HG03439 (cell line): ENCODE measurements around the gene TMEM235.

Experiments used
- ATAC-seq: cut with Tn5 transposase; IDR thresholded peaks from one replicate; pipeline ENCODE4 v1.9.1; 2021; ENCODE audit warnings: mild to moderate bottlenecking, moderate library complexity; ENCODE audit not compliant: unreplicated experiment

Gene TMEM235

DNA sequence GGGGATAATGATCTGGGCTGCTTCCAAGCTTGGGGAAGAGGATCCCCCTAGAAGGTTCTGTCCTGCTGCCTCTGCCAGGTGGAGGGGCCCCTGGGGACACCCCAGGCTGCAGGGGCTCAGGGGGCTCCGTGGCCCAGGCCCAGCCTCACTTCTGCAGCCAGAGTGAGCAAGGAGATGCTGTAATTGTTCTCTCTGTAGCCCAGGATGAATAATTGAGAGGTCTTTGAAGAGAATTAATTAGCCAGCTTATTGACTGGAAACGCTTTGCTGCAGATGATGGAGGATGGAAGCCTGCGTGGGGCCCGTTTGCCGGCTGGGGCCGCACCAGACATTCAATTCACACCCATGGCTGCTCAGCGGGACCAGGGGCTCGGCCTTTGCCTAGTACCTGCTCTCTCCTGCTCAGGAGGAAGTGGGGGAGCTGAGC, 38.5 kb downstream of the TMEM235 start:
- ATAC-seq = no peak

DNA sequence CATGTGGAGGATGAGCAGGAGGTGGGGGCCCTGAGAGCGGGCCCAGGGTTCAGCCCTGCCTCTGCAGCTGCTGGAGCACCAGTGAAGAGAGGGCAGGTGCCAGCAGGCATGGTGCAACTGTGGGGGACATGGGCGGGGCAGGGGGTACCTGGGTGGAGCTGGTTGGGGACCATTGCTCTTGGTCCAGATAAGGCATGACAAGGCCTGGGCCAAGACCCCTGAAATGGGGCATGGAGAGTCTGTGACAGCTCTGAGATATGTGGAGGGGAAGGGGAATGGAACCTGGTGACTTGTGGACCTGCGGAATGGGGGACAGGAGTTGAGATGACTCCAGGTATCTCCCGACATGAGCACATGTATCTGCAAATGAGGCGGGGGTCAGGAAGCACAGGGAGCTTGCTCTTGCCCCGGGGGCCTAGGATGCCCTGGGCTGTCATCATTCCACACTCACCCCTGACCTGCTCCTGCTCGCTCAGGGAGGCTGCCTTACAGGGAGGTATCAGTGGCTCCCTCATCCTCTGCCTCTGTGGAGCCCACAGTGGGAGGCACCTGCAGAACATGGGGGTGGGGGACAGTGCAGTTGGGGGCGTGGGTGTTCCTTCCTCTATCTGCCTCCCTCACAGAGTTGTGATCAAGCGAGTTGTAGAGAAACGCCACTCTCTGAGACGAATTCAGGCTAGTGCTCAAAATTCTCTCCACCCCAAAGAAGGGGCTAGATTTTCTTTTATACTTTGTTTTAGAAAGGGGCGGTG, 40.2 kb downstream of the TMEM235 start:
- ATAC-seq = no peak

DNA sequence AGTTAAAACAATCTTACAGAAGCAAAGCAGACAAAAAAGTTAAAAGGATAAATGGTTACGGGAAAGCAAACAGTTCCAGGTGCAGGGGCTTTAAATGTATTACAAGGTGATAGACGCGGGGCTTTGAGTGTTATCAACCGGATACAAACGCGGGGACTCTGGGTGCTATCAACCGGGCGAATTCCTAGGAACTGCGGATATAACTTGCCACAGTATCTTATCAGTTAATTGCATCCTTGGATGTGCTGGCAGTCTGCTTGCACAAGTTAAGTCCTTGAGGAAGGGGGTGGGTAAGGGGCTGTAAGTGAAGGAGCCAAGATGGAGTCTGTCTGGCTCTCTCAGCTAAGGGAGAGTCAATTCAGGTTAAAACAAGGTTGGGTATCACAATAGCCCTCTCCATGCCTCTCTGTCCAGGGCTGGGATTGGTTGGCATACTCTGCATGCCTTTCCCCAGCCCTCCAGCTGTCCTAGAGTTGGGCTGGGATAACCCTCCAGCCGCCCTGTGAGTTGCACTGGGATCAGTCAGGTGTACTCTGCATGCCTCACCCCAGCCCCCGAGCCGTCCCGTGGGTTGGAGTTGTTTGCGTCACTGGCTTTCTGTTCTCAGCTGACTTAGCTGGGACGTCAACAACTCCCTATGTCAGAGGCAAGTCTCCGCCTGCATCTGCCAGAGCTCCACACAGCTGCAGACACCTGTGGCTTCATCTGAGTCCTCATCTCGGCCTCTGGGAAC, 40.9 kb downstream of the TMEM235 start:
- ATAC-seq = no peak

DNA sequence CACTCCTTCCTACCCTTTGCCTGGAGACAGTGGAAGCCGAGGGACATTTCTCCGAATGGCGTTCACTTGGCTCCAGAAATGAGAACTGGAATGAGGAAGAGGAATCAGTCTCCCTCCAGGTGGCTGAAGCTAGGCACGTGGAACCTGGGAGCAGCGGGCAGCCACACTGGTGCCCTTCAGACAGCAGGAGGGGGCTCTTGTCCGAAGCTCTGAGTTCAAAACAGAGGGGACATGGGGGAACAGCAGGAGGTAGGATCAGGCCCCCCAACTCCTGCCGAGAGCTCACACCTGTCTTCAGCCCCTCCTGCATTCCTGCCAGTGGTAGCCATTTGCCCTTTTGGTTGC, 41.5 kb downstream of the TMEM235 start:
- no peak for ATAC-seq

DNA sequence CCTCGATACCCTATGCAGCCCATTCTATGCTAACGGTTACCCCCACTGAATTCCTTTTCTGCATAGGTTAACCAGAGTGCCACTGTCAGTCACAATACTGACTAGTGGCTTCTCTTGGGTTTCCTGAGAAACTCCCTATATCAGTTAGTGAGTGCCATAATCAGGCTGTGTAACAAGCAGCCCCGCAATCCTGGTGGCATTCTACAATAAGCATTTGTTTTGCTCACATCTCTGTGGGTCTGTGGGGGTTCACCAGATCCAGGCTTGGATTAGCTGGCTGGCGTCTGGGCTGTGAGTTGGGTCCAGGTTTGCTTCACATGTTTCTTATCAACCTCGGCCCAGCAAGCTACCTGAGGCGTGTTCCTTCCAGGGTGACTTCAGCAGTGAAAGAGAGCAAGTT, 42.4 kb downstream of the TMEM235 start:
- no peak for ATAC-seq

DNA sequence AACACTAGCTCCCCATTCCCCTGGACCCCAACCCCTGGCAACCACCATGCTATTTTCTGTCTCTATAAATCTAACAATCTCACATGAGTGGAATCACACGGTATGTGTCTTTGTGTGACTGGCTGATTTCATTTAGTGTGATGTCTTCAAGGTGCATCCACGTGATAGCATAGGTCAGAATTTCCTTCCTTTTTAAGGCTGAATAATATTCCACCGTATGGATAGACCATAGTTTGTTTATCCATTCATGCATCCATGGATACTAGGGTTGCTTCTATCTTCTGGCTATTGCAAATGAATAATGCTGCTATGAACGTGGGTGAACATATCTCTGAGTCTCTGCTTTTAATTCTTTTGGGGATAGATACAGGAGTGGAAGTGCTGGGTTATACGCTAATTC, 43.9 kb downstream of the TMEM235 start:
- no peak for ATAC-seq

DNA sequence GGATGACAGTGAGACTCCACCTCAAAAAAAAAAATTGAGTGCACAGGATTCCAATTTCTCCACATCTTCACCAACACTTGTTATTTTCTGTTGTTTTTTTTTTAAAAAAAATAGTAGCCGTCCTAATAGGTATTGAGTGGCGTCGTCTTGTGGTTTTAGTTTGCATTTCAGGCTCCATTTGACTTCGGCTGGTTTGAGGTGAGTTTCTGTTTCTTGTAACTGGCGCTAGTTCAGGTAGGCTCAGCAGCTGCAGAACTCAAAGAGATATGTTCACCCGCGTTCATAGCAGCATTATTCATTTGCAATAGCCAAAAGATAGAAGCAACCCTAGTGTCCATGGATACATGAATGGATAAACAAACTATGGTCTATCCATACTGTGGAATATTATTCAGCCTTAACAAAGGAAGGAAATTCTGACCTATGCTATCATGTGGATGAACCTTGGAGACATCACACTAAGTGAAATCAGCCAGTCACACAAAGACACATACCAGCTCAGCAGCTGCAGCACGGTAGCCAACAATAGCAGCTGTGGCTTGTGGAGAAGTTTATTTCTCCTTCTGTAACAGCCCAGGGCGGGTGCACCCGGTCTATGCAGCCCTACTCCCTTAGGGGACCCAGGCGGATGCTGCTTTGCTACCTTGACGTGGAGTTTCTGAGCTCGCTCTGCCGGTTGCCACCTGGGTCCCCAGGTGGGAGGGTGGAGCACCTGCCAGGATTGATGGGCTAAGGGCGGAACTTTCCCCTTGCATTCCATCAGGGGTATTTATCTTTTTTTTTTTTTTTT, 44.9 kb downstream of the TMEM235 start:
- ATAC-seq = peak; percentile 52

DNA sequence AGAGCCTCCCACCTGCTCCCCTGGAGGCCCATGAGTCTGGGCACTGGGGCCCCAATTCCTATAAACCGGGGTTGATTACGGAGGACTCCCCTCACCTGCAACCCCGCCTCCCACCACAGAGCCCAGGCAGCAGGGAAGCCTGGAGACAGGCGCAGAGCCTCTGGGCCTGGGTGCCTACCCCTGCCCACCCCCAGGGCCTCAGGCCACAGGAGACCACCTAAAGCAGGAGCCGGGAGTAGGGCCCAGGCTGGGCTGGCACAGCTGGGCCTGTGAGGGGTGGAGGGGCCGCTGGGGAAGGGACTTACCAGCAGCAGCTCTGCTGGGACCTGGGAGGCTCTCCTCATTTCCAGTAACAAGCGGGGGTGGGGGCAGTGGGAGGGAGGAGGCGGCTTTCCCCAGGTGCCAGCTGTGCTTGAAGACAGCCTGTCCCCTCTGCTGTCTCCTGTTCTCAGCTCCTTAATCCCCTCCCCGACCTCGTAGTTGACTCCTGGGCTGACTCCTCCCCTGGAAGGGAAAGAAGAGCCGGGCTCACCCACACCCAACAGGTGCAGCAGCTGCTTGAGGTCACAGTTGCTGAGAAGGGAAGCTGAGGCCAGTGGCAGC, 46.8 kb downstream of the TMEM235 start:
- no peak for ATAC-seq

DNA sequence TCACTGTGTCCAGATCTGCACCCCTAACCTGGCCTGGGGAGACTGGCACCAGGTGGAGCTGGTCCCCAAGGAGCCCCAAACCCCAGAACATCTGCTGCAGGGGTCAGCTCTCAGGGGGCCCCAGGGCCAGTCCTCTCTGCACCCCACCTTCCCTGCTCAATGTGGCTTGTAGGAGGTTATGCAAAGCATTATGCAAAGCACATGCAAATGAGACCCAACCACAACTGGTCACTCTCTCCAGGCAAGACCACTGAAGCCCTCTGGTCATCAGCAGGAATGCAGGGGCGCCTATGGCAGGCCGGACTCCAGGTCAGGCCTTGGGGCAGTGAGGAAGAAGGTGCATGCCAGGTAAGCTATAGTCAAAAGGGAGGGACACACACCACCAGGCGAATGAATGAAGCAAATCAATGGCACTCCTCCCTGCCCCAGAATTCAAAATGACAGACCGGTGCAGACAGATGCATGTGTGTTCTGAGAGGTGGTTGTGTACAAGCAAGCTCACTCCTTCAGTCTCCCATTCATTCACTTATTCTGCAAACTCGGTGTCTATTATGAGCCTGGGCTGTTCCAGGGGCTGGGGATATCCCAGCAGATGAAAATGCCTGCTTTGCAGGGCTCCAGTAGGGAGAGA, 48.0 kb downstream of the TMEM235 start:
- ATAC-seq = no peak

DNA sequence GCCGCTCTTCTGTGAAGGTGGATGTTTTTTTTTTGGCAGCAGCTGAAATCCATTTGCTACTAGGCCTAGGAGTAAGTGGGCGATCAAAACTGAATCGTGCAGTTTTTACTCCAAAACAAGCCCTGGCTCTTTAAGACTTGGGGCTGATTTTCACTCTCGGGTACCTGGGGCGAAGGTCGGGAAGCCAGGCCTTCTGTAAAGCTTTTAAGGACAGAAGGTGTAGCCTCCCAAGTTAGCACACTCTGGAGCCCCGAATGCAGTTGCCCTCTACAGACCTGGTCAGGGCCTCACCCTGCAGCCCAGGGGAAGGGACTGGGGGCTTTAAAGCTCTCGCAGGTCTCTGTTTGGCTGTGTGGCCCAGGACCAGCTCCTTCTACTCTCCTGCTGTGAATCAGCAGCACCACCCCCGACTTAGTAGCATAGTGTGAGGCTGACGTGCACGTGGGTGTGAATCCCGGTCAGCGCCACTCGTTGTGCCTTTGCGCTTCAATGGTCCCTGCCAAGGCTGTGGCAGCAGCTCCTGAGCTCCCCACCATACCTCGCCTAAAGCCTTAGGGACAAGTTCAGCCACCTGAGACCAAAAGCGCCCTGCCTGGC, 49.9 kb downstream of the TMEM235 start:
- no peak for ATAC-seq

DNA sequence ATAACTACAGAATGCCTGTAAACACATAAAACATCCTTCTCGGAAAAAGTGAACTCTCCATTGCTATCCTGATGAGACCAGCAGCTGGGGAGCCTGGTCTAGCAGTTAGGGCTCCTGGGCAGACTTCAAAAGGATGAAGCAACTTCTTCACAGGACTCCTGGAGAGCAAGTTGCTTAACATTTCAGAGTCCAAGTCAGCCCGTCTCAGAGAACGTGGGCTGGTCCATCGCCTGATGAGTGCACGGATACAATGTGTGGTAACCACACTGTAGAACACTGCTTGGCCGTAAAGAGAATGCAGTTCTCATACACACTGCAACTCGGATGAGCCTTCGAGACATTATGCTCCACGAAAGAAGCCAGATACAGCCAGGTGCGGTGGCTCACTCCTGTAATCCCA, 52.7 kb downstream of the TMEM235 start:
- no peak for ATAC-seq

DNA sequence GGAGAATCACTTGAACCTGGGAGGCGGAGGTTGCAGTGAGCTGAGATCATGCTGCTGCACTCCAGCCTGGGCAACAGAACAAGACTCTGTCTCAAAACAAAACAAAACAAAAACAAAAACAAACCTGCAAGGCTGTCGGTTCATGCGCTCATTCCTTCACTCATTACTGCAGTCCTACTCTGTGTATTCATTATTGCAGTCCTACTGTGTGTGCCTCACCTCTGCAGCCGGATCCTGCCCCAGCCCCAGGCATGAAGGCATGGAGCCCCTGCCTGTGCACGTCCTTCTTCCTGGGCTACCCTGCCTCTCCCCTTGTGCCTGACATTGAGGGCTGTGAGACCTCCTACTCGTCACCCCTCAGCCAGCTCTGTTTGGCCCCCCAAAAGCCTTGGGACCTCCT, 57.6 kb downstream of the TMEM235 start:
- no peak for ATAC-seq

DNA sequence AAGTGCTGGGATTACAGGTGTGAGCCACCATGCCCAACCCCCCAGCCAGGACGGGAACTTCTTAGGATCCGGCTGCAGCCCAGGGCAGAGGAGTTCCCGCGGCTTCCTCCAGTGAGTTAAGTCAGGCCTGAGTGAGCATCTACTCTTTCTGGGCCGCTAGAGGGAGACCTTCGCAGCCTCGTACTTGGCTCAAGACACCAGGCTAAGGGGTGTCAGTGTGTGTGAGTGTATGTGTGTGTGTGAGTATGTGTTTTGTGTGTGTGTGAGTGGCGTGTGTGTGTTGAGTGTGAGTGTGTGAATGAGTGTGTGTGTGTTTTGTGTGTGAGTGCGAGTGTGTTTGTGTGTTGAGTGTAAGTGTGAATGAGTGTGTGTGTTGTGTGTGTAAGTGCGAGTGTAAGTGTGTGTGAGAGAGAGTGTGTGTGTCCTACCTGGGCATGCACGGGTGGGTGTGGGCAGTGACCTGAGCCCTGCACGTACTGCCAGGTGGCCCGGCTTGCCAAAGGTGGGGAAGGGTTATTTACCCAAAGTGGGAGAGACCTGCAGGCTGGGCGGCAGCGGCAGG, 58.5 kb downstream of the TMEM235 start:
- ATAC-seq = no peak
